HL-60 (cell line): ENCODE data around the gene UGT2A3.

Experiments
- DNase-seq, 2 experiments: peaks; one replicate each; pipeline ENCODE4 v3.0.0-alpha.2; 2010 to 2020; ENCODE audit warnings: low read depth in 1 of 2, low spot score in 1 of 2
- H3K27ac ChIP-seq: fragments of 250-450 bp; sonication (Bioruptor Pico); replicated peaks from 2 replicates; pipeline ENCODE4 v1.5.1; 2020; ENCODE audit warnings: mild to moderate bottlenecking, moderate library complexity
- H3K27me3 ChIP-seq: fragments of 250-450 bp; sonication (Bioruptor Pico); 2 replicates; pipeline ENCODE4 v1.5.1; 2021; ENCODE audit warnings: mild to moderate bottlenecking, moderate library complexity; ENCODE audit not compliant: insufficient read depth, poor library complexity, severe bottlenecking
- H3K4me3 ChIP-seq: replicated peaks from 2 replicates; pipeline ENCODE4 v1.5.1; 2011; ENCODE audit warnings: mild to moderate bottlenecking, control low read depth, low read length; ENCODE audit not compliant: insufficient read depth
- GABPA ChIP-seq: IDR thresholded peaks from 2 replicates; pipeline ENCODE4 v1.6.1; 2012; ENCODE audit warnings: low read depth
- POLR2AphosphoS5 ChIP-seq: IDR thresholded peaks from 2 replicates; pipeline ENCODE4 v1.6.1; 2012; ENCODE audit warnings: low read depth
- SPI1 ChIP-seq: IDR thresholded peaks from 2 replicates; pipeline ENCODE4 v1.6.1; 2012; ENCODE audit warnings: low read depth, mild to moderate bottlenecking, borderline replicate concordance
- TF ChIP-seq, protein P1 (sequence below): IDR thresholded peaks from one replicate; pipeline ENCODE4 v1.5.1; 2011; ENCODE audit warnings: low read length, control low read depth, inconsistent platforms; ENCODE audit not compliant: insufficient read depth
- TF ChIP-seq, protein P2 (sequence below): IDR thresholded peaks from 2 replicates; pipeline ENCODE4 v1.6.1; 2012; ENCODE audit warnings: low read depth; ENCODE audit not compliant: insufficient replicate concordance

UGT2A3 gene

DNA sequence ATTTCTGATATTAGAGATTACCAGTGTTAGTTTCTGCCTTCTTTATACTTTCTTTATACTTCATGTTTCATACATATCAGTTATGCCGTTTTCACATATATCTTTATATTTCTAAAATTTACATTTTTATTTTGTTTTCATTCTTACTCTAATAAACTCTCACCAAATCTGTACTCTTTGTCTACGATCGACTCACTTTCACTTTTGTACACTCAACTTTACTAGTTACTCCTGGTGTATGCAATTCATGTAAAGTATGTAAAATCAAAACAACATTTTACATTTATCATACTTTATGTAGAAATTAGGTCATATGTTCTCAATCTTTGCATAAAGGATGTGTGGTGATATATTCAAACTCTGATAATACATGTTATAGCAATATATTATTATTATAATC lies 59.9 kb downstream of the UGT2A3 start:
- H3K27ac ChIP-seq: no peak overlapping the region
- no peaks in the 10 kb centered on the region for H3K27me3 ChIP-seq
- DNase-seq: no peak
- H3K4me3 ChIP-seq: no peak overlapping the region
- TF ChIP-seq SPI1 (no peak), GABPA (no peak), POLR2AphosphoS5 (no peak)
- TF ChIP-seq, protein P1, sequence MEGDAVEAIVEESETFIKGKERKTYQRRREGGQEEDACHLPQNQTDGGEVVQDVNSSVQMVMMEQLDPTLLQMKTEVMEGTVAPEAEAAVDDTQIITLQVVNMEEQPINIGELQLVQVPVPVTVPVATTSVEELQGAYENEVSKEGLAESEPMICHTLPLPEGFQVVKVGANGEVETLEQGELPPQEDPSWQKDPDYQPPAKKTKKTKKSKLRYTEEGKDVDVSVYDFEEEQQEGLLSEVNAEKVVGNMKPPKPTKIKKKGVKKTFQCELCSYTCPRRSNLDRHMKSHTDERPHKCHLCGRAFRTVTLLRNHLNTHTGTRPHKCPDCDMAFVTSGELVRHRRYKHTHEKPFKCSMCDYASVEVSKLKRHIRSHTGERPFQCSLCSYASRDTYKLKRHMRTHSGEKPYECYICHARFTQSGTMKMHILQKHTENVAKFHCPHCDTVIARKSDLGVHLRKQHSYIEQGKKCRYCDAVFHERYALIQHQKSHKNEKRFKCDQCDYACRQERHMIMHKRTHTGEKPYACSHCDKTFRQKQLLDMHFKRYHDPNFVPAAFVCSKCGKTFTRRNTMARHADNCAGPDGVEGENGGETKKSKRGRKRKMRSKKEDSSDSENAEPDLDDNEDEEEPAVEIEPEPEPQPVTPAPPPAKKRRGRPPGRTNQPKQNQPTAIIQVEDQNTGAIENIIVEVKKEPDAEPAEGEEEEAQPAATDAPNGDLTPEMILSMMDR: no peak
- TF ChIP-seq, protein P2, sequence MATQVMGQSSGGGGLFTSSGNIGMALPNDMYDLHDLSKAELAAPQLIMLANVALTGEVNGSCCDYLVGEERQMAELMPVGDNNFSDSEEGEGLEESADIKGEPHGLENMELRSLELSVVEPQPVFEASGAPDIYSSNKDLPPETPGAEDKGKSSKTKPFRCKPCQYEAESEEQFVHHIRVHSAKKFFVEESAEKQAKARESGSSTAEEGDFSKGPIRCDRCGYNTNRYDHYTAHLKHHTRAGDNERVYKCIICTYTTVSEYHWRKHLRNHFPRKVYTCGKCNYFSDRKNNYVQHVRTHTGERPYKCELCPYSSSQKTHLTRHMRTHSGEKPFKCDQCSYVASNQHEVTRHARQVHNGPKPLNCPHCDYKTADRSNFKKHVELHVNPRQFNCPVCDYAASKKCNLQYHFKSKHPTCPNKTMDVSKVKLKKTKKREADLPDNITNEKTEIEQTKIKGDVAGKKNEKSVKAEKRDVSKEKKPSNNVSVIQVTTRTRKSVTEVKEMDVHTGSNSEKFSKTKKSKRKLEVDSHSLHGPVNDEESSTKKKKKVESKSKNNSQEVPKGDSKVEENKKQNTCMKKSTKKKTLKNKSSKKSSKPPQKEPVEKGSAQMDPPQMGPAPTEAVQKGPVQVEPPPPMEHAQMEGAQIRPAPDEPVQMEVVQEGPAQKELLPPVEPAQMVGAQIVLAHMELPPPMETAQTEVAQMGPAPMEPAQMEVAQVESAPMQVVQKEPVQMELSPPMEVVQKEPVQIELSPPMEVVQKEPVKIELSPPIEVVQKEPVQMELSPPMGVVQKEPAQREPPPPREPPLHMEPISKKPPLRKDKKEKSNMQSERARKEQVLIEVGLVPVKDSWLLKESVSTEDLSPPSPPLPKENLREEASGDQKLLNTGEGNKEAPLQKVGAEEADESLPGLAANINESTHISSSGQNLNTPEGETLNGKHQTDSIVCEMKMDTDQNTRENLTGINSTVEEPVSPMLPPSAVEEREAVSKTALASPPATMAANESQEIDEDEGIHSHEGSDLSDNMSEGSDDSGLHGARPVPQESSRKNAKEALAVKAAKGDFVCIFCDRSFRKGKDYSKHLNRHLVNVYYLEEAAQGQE: no peak

DNA sequence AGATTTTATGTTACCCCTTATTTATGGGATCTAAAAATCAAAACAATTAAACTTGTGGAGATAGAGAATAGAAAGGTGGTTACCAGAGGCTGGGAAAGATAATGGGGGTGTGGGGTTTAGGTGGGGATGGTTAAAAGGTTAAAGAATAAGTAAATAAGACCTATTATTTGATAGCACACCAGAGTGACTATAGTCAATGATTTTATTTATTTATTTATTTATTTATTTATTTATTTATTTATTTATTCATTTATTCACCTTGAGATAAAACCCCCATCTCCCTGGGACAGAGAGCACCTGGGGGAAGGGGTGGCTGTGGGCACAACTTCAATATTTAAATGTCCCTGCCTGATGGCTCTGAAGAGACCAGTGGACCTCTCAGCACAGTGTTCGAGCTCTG lies 66.1 kb downstream of the UGT2A3 start:
- no peaks in the 10 kb centered on the region for H3K27me3 ChIP-seq
- H3K4me3 ChIP-seq: no peak overlapping the region
- no peak for DNase-seq
- H3K27ac ChIP-seq: no peak overlapping the region
- TF ChIP-seq, protein P2: no peak
- TF ChIP-seq GABPA (no peak), SPI1 (no peak), POLR2AphosphoS5 (no peak)
- TF ChIP-seq, protein P1: no peak

DNA sequence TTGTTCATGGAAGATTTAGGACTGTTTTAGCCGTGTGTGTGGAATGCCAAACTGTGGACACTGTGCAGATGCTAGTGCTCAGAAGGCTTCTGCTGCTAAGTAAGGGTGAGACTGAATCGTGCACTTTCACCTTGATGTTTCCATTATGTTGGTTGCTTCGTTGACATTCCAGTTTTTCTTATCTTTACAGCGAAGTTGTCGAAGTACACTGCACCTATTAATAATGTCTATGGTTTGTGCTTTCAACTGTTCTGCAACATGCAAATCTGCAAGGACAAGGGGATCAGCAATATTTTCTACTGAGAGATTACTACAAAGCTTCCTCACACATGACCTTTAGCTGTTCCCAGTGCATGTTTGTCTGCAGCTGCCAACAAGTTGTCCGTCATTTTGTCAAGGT lies 67.7 kb downstream of the UGT2A3 start:
- TF ChIP-seq, protein P2: no peak
- no peak for TF ChIP-seq POLR2AphosphoS5
- no peak for TF ChIP-seq GABPA
- TF ChIP-seq SPI1: no peak
- TF ChIP-seq, protein P1: no peak
- no peak for DNase-seq
- Histone ChIP-seq H3K27ac (no peak overlapping the region), H3K27me3 (no peaks in the 10 kb centered on the region), H3K4me3 (no peak overlapping the region)
